Activated CD4-positive, CD25-positive, alpha-beta regulatory T cell treated with anti-CD3 and anti-CD28 coated beads, Interleukin-2, amount 50 U/mL, for 72 hours (primary cell): ENCODE results near the gene GPR33.
"Not testable (repeated sequence)": the region's sequence is repeated elsewhere in the genome, so short reads cannot be mapped to it uniquely, and the experiment has no call there.

ENCODE experiments used
- DNase-seq: peaks from one replicate; pipeline ENCODE4 v3.0.0; 2021

Gene GPR33

GRCh38 chr14:31457665-31458659, 29.9 kb downstream of the GPR33 start:
- DNase-seq, result no peak

- DNase-seq, result peak; percentile 91
These were observed 30.8 kb downstream of the GPR33 start, which contains the start of gene DTD2 for GRCh38 chr14:31456841-31457664. Gene DTD2, minus strand, starts transcription at chr14:31457506. Its CDS starts 113 bp downstream, at chr14:31457393.

- DNase-seq, result no peak
These were observed 37.7 kb downstream of the GPR33 start for GRCh38 chr14:31449971-31450610.

- no peak for DNase-seq
These were observed 38.7 kb downstream of the GPR33 start for GRCh38 chr14:31449136-31449535.

- DNase-seq, result no peak
These were observed 42.1 kb downstream of the GPR33 start for GRCh38 chr14:31445703-31446102.

GRCh38 chr14:31442284-31442683, 45.6 kb downstream of the GPR33 start:
- DNase-seq, result no peak

- no peak for DNase-seq
These were observed 46.3 kb downstream of the GPR33 start for GRCh38 chr14:31441273-31442111.

GRCh38 chr14:31440280-31440679, 47.6 kb downstream of the GPR33 start:
- no peak for DNase-seq

GRCh38 chr14:31439561-31439960, 48.3 kb downstream of the GPR33 start:
- no peak for DNase-seq

GRCh38 chr14:31437045-31437691, 50.7 kb downstream of the GPR33 start:
- DNase-seq, result not testable (repeated sequence)

- DNase-seq, result no peak
These were observed 52.6 kb downstream of the GPR33 start for GRCh38 chr14:31435276-31435675.
